OCI-LY7 (cell line): ENCODE results near the gene SMOC2.

Experiments used
- EZH2phosphoT487 ChIP-seq: fragments of 200-600 bp; sonication (generic); IDR thresholded peaks from 2 replicates; pipeline ENCODE4 v1.6.1; 2018; ENCODE audit warnings: low read depth, borderline replicate concordance, mild to moderate bottlenecking, mixed run types, antibody characterized with exemption, low read length, moderate library complexity, mixed read lengths
- TF ChIP-seq, protein P1 (sequence below): fragments of 200-600 bp; sonication (generic); conservative IDR thresholded peaks from 2 replicates; pipeline ENCODE4 v1.5.1; 2014; ENCODE audit warnings: mild to moderate bottlenecking, antibody characterized with exemption, low read length, moderate library complexity, mixed read lengths

DNA sequence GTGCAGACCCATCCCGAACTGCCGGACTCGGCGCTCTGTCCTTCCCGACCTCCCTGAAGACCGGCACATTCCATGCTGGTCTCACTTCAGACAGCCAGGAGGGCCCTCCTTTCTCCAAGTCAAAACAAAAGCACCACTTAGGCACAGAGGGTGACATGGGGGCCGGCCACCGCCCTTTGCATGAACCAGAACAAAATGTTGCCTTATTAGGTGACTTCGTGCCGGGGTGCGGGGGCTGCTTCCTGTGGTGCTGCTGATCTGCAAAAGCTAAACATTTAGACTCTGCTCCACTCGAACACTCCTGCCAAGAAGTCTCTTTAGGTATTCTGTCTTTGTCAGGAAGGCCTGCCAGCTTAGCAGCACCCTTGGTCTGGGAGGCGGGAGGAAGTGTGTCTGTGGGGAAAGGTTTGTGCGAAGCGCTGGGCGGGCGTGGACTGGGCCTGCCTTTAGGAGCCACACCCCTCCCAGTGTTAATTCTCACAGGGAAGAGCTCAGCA is 133.8 kb downstream of the SMOC2 start:
- TF ChIP-seq, protein P1, sequence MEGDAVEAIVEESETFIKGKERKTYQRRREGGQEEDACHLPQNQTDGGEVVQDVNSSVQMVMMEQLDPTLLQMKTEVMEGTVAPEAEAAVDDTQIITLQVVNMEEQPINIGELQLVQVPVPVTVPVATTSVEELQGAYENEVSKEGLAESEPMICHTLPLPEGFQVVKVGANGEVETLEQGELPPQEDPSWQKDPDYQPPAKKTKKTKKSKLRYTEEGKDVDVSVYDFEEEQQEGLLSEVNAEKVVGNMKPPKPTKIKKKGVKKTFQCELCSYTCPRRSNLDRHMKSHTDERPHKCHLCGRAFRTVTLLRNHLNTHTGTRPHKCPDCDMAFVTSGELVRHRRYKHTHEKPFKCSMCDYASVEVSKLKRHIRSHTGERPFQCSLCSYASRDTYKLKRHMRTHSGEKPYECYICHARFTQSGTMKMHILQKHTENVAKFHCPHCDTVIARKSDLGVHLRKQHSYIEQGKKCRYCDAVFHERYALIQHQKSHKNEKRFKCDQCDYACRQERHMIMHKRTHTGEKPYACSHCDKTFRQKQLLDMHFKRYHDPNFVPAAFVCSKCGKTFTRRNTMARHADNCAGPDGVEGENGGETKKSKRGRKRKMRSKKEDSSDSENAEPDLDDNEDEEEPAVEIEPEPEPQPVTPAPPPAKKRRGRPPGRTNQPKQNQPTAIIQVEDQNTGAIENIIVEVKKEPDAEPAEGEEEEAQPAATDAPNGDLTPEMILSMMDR, result no peak
- no peak for TF ChIP-seq EZH2phosphoT487
